CD8-positive, alpha-beta memory T cell (primary cell): ENCODE measurements around the gene DOCK3. TPM values are rescaled to one million over a fixed set of nuclear protein-coding genes. Genes with fewer than 3 reads are reported as not detected.
"Not testable (repeated sequence)": the region's sequence is repeated elsewhere in the genome, so short reads cannot be mapped to it uniquely, and the experiment has no call there.

Source experiments
- CTCF ChIA-PET: fragments of 350-600 bp; sonication (Branson Sonifier 250); formaldehyde crosslinking; loops from one replicate; lab custom pipeline; 2021; ENCODE audit warnings: antibody characterized with exemption; lab: Charles Lee
- POLR2A ChIA-PET: fragments of 350-600 bp; sonication (Branson Sonifier 250); formaldehyde crosslinking; loops from one replicate; lab custom pipeline; 2021; ENCODE audit warnings: antibody characterized with exemption; lab: Charles Lee
- DNase-seq, 5 donors: peaks; one replicate each; pipeline versions ENCODE4 v3.0.0 to v3.0.0-alpha.2; 2020 to 2022; ENCODE audit warnings: mixed read lengths in 1 of 5
- H3K27ac ChIP-seq: one replicate; pipeline ENCODE4 v1.7.0; 2013; ENCODE audit warnings: low read depth, mild to moderate bottlenecking, low read length, moderate library complexity
- H3K27me3 ChIP-seq: 2 replicates; pipeline ENCODE4 v1.7.0; 2013; ENCODE audit warnings: low read length, mild to moderate bottlenecking; ENCODE audit not compliant: insufficient read depth, poor library complexity, severe bottlenecking
- H3K36me3 ChIP-seq: 2 replicates; pipeline ENCODE4 v1.7.0; 2013; ENCODE audit warnings: mild to moderate bottlenecking, low read length, moderate library complexity; ENCODE audit not compliant: insufficient read depth
- H3K4me1 ChIP-seq: 2 replicates; pipeline ENCODE4 v1.7.0; 2013; ENCODE audit warnings: mild to moderate bottlenecking, low read length, moderate library complexity; ENCODE audit not compliant: insufficient read depth
- H3K4me3 ChIP-seq: 2 replicates; pipeline ENCODE4 v1.7.0; 2013; ENCODE audit warnings: mild to moderate bottlenecking, low read length
- H3K9me3 ChIP-seq: 2 replicates; pipeline ENCODE4 v1.7.0; 2013; ENCODE audit warnings: mild to moderate bottlenecking, low read length
- H3K27ac Mint-ChIP-seq, 8 donors: one replicate each; pipeline ENCODE4 v1.8.0; 2020 to 2021; ENCODE audit warnings: mixed read lengths in 8 of 8, mild to moderate bottlenecking in 6 of 8, inconsistent platforms in 3 of 8, moderate library complexity in 3 of 8
- H3K27me3 Mint-ChIP-seq, 2 donors: one replicate each; pipeline ENCODE4 v1.8.0; 2020 to 2021; ENCODE audit warnings: mixed read lengths in 2 of 2, mild to moderate bottlenecking in 1 of 2, moderate library complexity in 1 of 2
- H3K36me3 Mint-ChIP-seq, 3 donors: one replicate each; pipeline ENCODE4 v1.8.0; 2020 to 2021; ENCODE audit warnings: mixed read lengths in 3 of 3, inconsistent platforms in 1 of 3, mild to moderate bottlenecking in 1 of 3
- H3K4me1 Mint-ChIP-seq, 3 donors: one replicate each; pipeline ENCODE4 v1.8.0; 2020 to 2021; ENCODE audit warnings: mixed read lengths in 3 of 3, inconsistent platforms in 1 of 3, mild to moderate bottlenecking in 1 of 3
- H3K4me3 Mint-ChIP-seq, 7 donors: one replicate each; pipeline ENCODE4 v1.8.0; 2020 to 2021; ENCODE audit warnings: mixed read lengths in 7 of 7, mild to moderate bottlenecking in 6 of 7, moderate library complexity in 4 of 7, inconsistent platforms in 2 of 7
- H3K9me3 Mint-ChIP-seq, 5 donors: one replicate each; pipeline ENCODE4 v1.8.0; 2020 to 2022; ENCODE audit warnings: mixed read lengths in 5 of 5, mild to moderate bottlenecking in 3 of 5, moderate library complexity in 2 of 5, inconsistent platforms in 1 of 5
- polyA plus RNA-seq: library from polyadenylated mRNA; unstranded; fragments of 300-500 nt; fragmentation: Illumina TruSeq; gene quantifications from one replicate; pipeline ENCODE4 v1.2.3, GENCODE V29; 2021
- total RNA-seq, 2 experiments: library from RNA; stranded (reverse); gene quantifications; one replicate each; pipeline ENCODE4 v1.2.3, GENCODE V29; 2021

Gene DOCK3
- total and polyA plus RNA-seq, 3 experiments from 2014 or later, result 0.16 to 2.1 (median 2.0) TPM

DNA sequence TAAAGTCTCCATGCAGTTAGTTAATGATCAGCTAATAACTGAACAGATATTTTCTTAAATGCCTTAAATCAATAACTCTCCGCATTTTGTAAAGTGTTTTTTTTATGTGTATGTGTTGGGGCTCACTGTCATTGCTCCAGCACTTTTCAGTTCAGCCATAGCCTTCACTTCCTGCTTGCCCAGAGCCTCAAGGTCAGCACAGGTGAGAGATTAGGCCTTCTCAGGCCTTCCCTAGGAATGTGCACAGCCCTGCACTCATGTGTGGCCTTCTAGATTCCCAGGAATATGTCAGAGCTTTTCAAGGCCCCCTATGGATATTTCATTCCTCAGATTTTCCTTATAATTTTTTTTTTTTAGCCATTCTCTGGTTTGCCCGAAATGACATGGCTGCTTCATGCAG, 632.7 kb downstream of the DOCK3 start:
- Mint-ChIP-seq H3K4me1 (no peaks in the 10 kb centered on the region), H3K4me3 (no peak overlapping the region), H3K36me3 (peaks cover 2 to 26% (median 9%) of the 10 kb centered on the region in 3 donors), H3K27me3 (peaks cover 11 to 16% of the 10 kb centered on the region in 2 donors), H3K9me3 (peaks cover 0 to 18% (median 12%) of the 10 kb centered on the region in 5 donors), H3K27ac (no peak overlapping the region)
- no peak for DNase-seq
- Histone ChIP-seq H3K4me1 (no peaks in the 10 kb centered on the region), H3K4me3 (no peak overlapping the region), H3K36me3 (no peaks in the 10 kb centered on the region), H3K27me3 (no peaks in the 10 kb centered on the region), H3K9me3 (no peaks in the 10 kb centered on the region), H3K27ac (no peak overlapping the region)
- ChIA-PET CTCF (interaction anchor here (1.0 kb wide), 1 partner anchor 691 kb away, joined by 3 read pairs; no protein-coding TSS in a partner anchor), POLR2A (no interaction called here)

DNA sequence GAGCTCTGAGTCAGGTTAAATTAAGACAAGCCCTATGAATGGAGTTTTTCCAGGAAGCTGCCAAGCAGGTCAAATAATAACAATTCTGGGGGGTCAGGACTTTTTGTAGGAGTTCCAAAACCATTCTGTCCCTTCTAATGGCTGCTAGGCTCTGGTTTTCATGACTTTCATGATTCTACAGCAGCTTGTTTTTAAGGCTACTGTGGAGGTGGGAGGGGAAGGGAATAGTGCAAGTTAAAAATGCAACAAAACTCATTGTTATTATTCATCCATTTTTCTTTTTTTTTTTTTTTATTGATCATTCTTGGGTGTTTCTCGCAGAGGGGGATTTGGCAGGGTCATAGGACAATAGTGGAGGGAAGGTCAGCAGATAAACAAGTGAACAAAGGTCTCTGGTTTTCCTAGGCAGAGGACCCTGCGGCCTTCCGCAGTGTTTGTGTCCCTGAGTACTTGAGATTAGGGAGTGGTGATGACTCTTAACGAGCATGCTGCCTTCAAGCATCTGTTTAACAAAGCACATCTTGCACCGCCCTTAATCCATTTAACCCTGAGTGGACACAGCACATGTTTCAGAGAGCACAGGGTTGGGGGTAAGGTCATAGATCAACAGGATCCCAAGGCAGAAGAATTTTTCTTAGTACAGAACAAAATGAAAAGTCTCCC, 633.3 kb downstream of the DOCK3 start:
- H3K4me1 Mint-ChIP-seq, H3K27me3 ChIP-seq, H3K9me3 ChIP-seq, H3K27ac ChIP-seq, DNase-seq, POLR2A ChIA-PET, H3K36me3 ChIP-seq, H3K4me3 Mint-ChIP-seq, H3K27ac Mint-ChIP-seq, H3K4me1 ChIP-seq, H3K4me3 ChIP-seq: not testable (repeated sequence)
- Mint-ChIP-seq H3K36me3 (peaks cover 2 to 20% (median 6%) of the 10 kb centered on the region in 3 donors), H3K9me3 (peaks cover 0 to 15% (median 8%) of the 10 kb centered on the region in 5 donors), H3K27me3 (peaks cover 10 to 16% of the 10 kb centered on the region in 2 donors)
- CTCF ChIA-PET, result interaction anchor here (1.0 kb wide), 1 partner anchor 692 kb away, joined by 3 read pairs; no protein-coding TSS in a partner anchor

GRCh38 chr3:51311055-51311454, 636.3 kb downstream of the DOCK3 start:
- ChIA-PET POLR2A (no interaction called here), CTCF (interaction anchor here (0.9 to 4.6 kb wide), 3 partner anchors 286 to 695 kb away, joined by 5 to 31 read pairs (median 7); no protein-coding TSS in a partner anchor)
- Mint-ChIP-seq H3K27me3 (peaks cover 5 to 6% of the 10 kb centered on the region in 2 donors), H3K4me3 (no peak overlapping the region), H3K9me3 (peaks cover 0 to 12% (median 6%) of the 10 kb centered on the region in 5 donors), H3K4me1 (no peaks in the 10 kb centered on the region), H3K27ac (peak overlapping the region in 4 of 8 donors; percentile 0 to 23 (median 10)), H3K36me3 (peaks cover 0 to 10% (median 7%) of the 10 kb centered on the region in 3 donors)
- Histone ChIP-seq H3K27me3 (no peaks in the 10 kb centered on the region), H3K4me3 (no peak overlapping the region), H3K36me3 (no peaks in the 10 kb centered on the region), H3K9me3 (no peaks in the 10 kb centered on the region), H3K4me1 (no peaks in the 10 kb centered on the region), H3K27ac (no peak overlapping the region)
- DNase-seq, result peak in 2 of 5 donors; percentile 23 to 27

DNA sequence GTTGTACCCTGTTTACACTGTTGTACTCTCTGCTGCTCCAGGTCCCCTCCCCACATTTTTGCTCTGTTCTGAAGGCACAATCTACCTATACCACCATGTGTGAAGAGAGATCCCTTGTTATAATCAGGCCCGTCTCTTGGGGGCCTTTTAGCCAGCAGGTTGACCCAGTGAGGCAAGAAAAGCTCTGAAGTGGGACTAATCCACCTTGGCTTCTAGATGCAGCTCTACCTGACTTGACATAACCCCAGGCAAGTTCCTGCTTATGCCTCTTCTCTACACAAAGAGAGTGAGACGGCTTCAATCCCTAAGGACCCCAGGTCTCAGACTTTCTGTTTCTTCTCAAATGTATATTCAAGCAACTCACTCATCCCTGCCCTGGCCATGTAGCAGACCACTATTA, 653.5 kb downstream of the DOCK3 start:
- Histone ChIP-seq H3K36me3 (no peaks in the 10 kb centered on the region), H3K4me3 (no peak overlapping the region), H3K9me3 (no peaks in the 10 kb centered on the region), H3K27me3 (no peaks in the 10 kb centered on the region), H3K4me1 (no peaks in the 10 kb centered on the region), H3K27ac (no peak overlapping the region)
- Mint-ChIP-seq H3K36me3 (peaks cover 0 to 8% (median 0%) of the 10 kb centered on the region in 3 donors), H3K4me1 (no peaks in the 10 kb centered on the region), H3K27ac (no peak overlapping the region), H3K4me3 (no peak overlapping the region), H3K27me3 (peaks cover 10 to 11% of the 10 kb centered on the region in 2 donors), H3K9me3 (peaks cover 0 to 2% (median 0%) of the 10 kb centered on the region in 5 donors)
- CTCF ChIA-PET, result no interaction called here
- DNase-seq, result no peak
- POLR2A ChIA-PET, result interaction anchor here (0.7 kb wide), 1 partner anchor 228 kb away, joined by 4 read pairs; no protein-coding TSS in a partner anchor

DNA sequence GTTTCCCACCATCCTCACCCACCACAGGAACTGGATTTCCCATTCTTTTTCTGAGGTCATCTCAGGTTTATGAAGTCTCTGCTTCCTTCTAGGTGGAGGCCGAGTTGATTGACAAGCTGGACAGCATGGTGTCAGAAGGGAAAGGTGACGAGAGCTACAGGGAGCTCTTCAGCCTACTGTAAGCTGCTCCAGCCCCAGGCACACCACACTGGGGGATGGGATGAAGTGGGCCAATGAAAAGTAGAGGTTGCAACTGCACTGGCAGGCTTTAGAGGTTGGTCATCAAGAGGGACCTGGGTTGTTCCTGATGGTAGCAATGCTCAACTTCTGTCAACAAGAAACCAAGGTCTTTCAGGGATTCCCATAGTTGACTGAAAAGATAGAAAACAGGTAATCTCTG, 655.3 kb downstream of the DOCK3 start:
- no peaks in the 10 kb centered on the region for H3K4me1 Mint-ChIP-seq
- H3K27ac Mint-ChIP-seq, result no peak overlapping the region
- H3K4me3 Mint-ChIP-seq, result no peak overlapping the region
- H3K27me3 Mint-ChIP-seq, result peaks cover 2 to 6% of the 10 kb centered on the region in 2 donors
- Histone ChIP-seq H3K27me3 (no peaks in the 10 kb centered on the region), H3K27ac (no peak overlapping the region), H3K4me1 (no peaks in the 10 kb centered on the region), H3K36me3 (no peaks in the 10 kb centered on the region), H3K4me3 (no peak overlapping the region), H3K9me3 (no peaks in the 10 kb centered on the region)
- H3K9me3 Mint-ChIP-seq, result no peaks in the 10 kb centered on the region
- no peak for DNase-seq
- POLR2A ChIA-PET, result no interaction called here
- peaks cover 0 to 7% (median 0%) of the 10 kb centered on the region in 3 donors for H3K36me3 Mint-ChIP-seq
- CTCF ChIA-PET, result no interaction called here

DNA sequence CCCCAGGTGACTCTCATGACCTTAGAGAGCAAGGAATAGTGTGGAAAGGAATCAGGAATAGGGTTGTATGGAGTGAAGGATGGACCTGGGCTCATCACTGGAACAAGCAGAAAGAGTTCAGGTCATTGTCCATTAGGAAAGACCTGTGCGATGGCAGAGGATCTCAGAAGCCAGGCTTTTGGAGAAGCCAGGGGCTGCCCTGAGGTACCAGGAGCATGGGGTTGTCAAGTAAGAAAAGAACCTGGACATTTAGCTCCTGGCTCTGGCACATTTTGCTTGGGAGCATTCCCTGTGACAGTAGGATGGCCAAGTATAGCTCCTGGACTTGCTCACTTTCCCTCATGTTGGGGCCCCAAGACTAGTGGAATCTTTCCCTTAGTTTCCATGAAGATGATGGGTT, 657.4 kb downstream of the DOCK3 start:
- Histone ChIP-seq H3K27me3 (no peaks in the 10 kb centered on the region), H3K9me3 (no peaks in the 10 kb centered on the region), H3K36me3 (no peaks in the 10 kb centered on the region), H3K4me1 (no peaks in the 10 kb centered on the region), H3K4me3 (no peak overlapping the region), H3K27ac (no peak overlapping the region)
- DNase-seq, result no peak
- Mint-ChIP-seq H3K4me3 (no peak overlapping the region), H3K27me3 (peaks cover 0 to 4% of the 10 kb centered on the region in 2 donors), H3K9me3 (no peaks in the 10 kb centered on the region), H3K27ac (no peak overlapping the region), H3K4me1 (no peaks in the 10 kb centered on the region), H3K36me3 (peaks cover 0 to 7% (median 2%) of the 10 kb centered on the region in 3 donors)
- CTCF ChIA-PET, result no interaction called here
- POLR2A ChIA-PET, result no interaction called here

DNA sequence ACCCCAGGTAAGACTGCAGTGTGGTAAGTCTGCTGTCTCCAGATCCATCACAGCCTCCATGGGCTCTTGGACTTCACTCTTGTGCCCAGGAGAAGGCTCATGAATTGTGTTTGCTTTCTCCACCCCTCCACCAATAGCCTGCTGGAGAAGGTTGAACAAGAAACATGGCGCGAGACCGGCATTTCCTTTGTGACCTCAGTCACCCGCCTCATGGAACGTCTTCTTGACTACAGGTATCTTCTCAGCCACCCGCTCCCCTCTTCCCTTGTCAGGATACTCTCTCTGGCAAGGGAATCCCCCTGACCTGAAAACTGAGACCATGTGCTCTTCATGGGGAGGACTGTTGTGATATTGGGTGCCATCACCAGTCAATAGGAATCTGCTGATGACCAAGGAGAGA, 658.3 kb downstream of the DOCK3 start:
- no peaks in the 10 kb centered on the region for H3K27me3 ChIP-seq
- H3K4me1 ChIP-seq, result no peaks in the 10 kb centered on the region
- no peaks in the 10 kb centered on the region for H3K36me3 ChIP-seq
- no peak overlapping the region for H3K4me3 ChIP-seq
- ChIA-PET POLR2A (no interaction called here), CTCF (no interaction called here)
- H3K27me3 Mint-ChIP-seq, result peaks cover 0 to 4% of the 10 kb centered on the region in 2 donors
- no peak for DNase-seq
- H3K36me3 Mint-ChIP-seq, result peaks cover 0 to 7% (median 2%) of the 10 kb centered on the region in 3 donors
- no peaks in the 10 kb centered on the region for H3K4me1 Mint-ChIP-seq
- H3K27ac ChIP-seq, result no peak overlapping the region
- no peak overlapping the region for H3K4me3 Mint-ChIP-seq
- H3K9me3 ChIP-seq, result no peaks in the 10 kb centered on the region
- H3K27ac Mint-ChIP-seq, result no peak overlapping the region
- H3K9me3 Mint-ChIP-seq, result no peaks in the 10 kb centered on the region

GRCh38 chr3:51336261-51336660, 661.5 kb downstream of the DOCK3 start:
- H3K27ac Mint-ChIP-seq, result no peak overlapping the region
- Histone ChIP-seq H3K4me3 (no peak overlapping the region), H3K4me1 (no peaks in the 10 kb centered on the region), H3K27me3 (no peaks in the 10 kb centered on the region), H3K9me3 (no peaks in the 10 kb centered on the region), H3K36me3 (no peaks in the 10 kb centered on the region), H3K27ac (no peak overlapping the region)
- ChIA-PET CTCF (no interaction called here), POLR2A (no interaction called here)
- H3K36me3 Mint-ChIP-seq, result peaks cover 0 to 7% (median 2%) of the 10 kb centered on the region in 3 donors
- no peaks in the 10 kb centered on the region for H3K9me3 Mint-ChIP-seq
- H3K27me3 Mint-ChIP-seq, result peaks cover 0 to 4% of the 10 kb centered on the region in 2 donors
- H3K4me1 Mint-ChIP-seq, result no peaks in the 10 kb centered on the region
- no peak for DNase-seq
- H3K4me3 Mint-ChIP-seq, result no peak overlapping the region
